GM19193 (cell line): ENCODE results near the gene SMIM12.

Experiments
- POLR2A ChIP-seq: IDR thresholded peaks from 4 replicates; pipeline ENCODE4 v1.6.1; 2011; ENCODE audit not compliant: insufficient read depth, insufficient read length; ENCODE audit errors: extremely low read depth

SMIM12 gene

GRCh38 chr1:34840426-34840825 lies 19.1 kb downstream of the SMIM12 start:
- no peak for TF ChIP-seq POLR2A

- no peak for TF ChIP-seq POLR2A
Measured at GRCh38 chr1:34839526-34840305, 19.8 kb downstream of the SMIM12 start.

- no peak for TF ChIP-seq POLR2A
Measured at GRCh38 chr1:34833711-34834110, 25.8 kb downstream of the SMIM12 start.

GRCh38 chr1:34831721-34832246 lies 27.8 kb downstream of the SMIM12 start:
- TF ChIP-seq POLR2A = no peak

- no peak for TF ChIP-seq POLR2A
Measured at GRCh38 chr1:34829250-34829649, 30.3 kb downstream of the SMIM12 start.

GRCh38 chr1:34828611-34829010 lies 30.9 kb downstream of the SMIM12 start:
- no peak for TF ChIP-seq POLR2A

GRCh38 chr1:34827341-34827941 lies 32.1 kb downstream of the SMIM12 start:
- no peak for TF ChIP-seq POLR2A

GRCh38 chr1:34825455-34826091 lies 34.0 kb downstream of the SMIM12 start:
- no peak for TF ChIP-seq POLR2A

- no peak for TF ChIP-seq POLR2A
Measured at GRCh38 chr1:34824817-34825454, 34.6 kb downstream of the SMIM12 start.

GRCh38 chr1:34822202-34822601 lies 37.3 kb downstream of the SMIM12 start:
- no peak for TF ChIP-seq POLR2A

- TF ChIP-seq POLR2A = no peak
Measured at GRCh38 chr1:34816778-34817177, 42.8 kb downstream of the SMIM12 start.

GRCh38 chr1:34816332-34816731 lies 43.2 kb downstream of the SMIM12 start:
- TF ChIP-seq POLR2A = no peak

GRCh38 chr1:34808051-34808810 lies 51.3 kb downstream of the SMIM12 start:
- TF ChIP-seq POLR2A = no peak

- no peak for TF ChIP-seq POLR2A
Measured at GRCh38 chr1:34806396-34806795, 53.2 kb downstream of the SMIM12 start.

- TF ChIP-seq POLR2A = no peak
Measured at GRCh38 chr1:34803770-34804169, 55.8 kb downstream of the SMIM12 start.
